CD8-positive, alpha-beta memory T cell (primary cell): ENCODE measurements around the gene BCKDHB. TPM values are rescaled to one million over a fixed set of nuclear protein-coding genes. Genes with fewer than 3 reads are reported as not detected.

ENCODE experiments used
- CTCF ChIA-PET: fragments of 350-600 bp; sonication (Branson Sonifier 250); formaldehyde crosslinking; loops from one replicate; lab custom pipeline; 2021; ENCODE audit warnings: antibody characterized with exemption; lab: Charles Lee
- POLR2A ChIA-PET: fragments of 350-600 bp; sonication (Branson Sonifier 250); formaldehyde crosslinking; loops from one replicate; lab custom pipeline; 2021; ENCODE audit warnings: antibody characterized with exemption; lab: Charles Lee
- DNase-seq, 5 donors: peaks; one replicate each; pipeline versions ENCODE4 v3.0.0 to v3.0.0-alpha.2; 2020 to 2022; ENCODE audit warnings: mixed read lengths in 1 of 5
- H3K27ac ChIP-seq: one replicate; pipeline ENCODE4 v1.7.0; 2013; ENCODE audit warnings: low read depth, mild to moderate bottlenecking, low read length, moderate library complexity
- H3K27me3 ChIP-seq: 2 replicates; pipeline ENCODE4 v1.7.0; 2013; ENCODE audit warnings: low read length, mild to moderate bottlenecking; ENCODE audit not compliant: insufficient read depth, poor library complexity, severe bottlenecking
- H3K36me3 ChIP-seq: 2 replicates; pipeline ENCODE4 v1.7.0; 2013; ENCODE audit warnings: mild to moderate bottlenecking, low read length, moderate library complexity; ENCODE audit not compliant: insufficient read depth
- H3K4me1 ChIP-seq: 2 replicates; pipeline ENCODE4 v1.7.0; 2013; ENCODE audit warnings: mild to moderate bottlenecking, low read length, moderate library complexity; ENCODE audit not compliant: insufficient read depth
- H3K4me3 ChIP-seq: 2 replicates; pipeline ENCODE4 v1.7.0; 2013; ENCODE audit warnings: mild to moderate bottlenecking, low read length
- H3K9me3 ChIP-seq: 2 replicates; pipeline ENCODE4 v1.7.0; 2013; ENCODE audit warnings: mild to moderate bottlenecking, low read length
- H3K27ac Mint-ChIP-seq, 8 donors: one replicate each; pipeline ENCODE4 v1.8.0; 2020 to 2021; ENCODE audit warnings: mixed read lengths in 8 of 8, mild to moderate bottlenecking in 6 of 8, inconsistent platforms in 3 of 8, moderate library complexity in 3 of 8
- H3K27me3 Mint-ChIP-seq, 2 donors: one replicate each; pipeline ENCODE4 v1.8.0; 2020 to 2021; ENCODE audit warnings: mixed read lengths in 2 of 2, mild to moderate bottlenecking in 1 of 2, moderate library complexity in 1 of 2
- H3K36me3 Mint-ChIP-seq, 3 donors: one replicate each; pipeline ENCODE4 v1.8.0; 2020 to 2021; ENCODE audit warnings: mixed read lengths in 3 of 3, inconsistent platforms in 1 of 3, mild to moderate bottlenecking in 1 of 3
- H3K4me1 Mint-ChIP-seq, 3 donors: one replicate each; pipeline ENCODE4 v1.8.0; 2020 to 2021; ENCODE audit warnings: mixed read lengths in 3 of 3, inconsistent platforms in 1 of 3, mild to moderate bottlenecking in 1 of 3
- H3K4me3 Mint-ChIP-seq, 7 donors: one replicate each; pipeline ENCODE4 v1.8.0; 2020 to 2021; ENCODE audit warnings: mixed read lengths in 7 of 7, mild to moderate bottlenecking in 6 of 7, moderate library complexity in 4 of 7, inconsistent platforms in 2 of 7
- H3K9me3 Mint-ChIP-seq, 5 donors: one replicate each; pipeline ENCODE4 v1.8.0; 2020 to 2022; ENCODE audit warnings: mixed read lengths in 5 of 5, mild to moderate bottlenecking in 3 of 5, moderate library complexity in 2 of 5, inconsistent platforms in 1 of 5
- polyA plus RNA-seq: library from polyadenylated mRNA; unstranded; fragments of 300-500 nt; fragmentation: Illumina TruSeq; gene quantifications from one replicate; pipeline ENCODE4 v1.2.3, GENCODE V29; 2021
- total RNA-seq, 2 experiments: library from RNA; stranded (reverse); gene quantifications; one replicate each; pipeline ENCODE4 v1.2.3, GENCODE V29; 2021

The BCKDHB gene
- total and polyA plus RNA-seq, 3 experiments from 2014 or later, result 14.4 to 19.8 (median 15.0) TPM

GRCh38 chr6:80134065-80134464 is 27.6 kb downstream of the BCKDHB start:
- H3K27me3 Mint-ChIP-seq, result no peaks in the 10 kb centered on the region
- no peak overlapping the region for H3K4me3 Mint-ChIP-seq
- H3K36me3 ChIP-seq, result no peaks in the 10 kb centered on the region
- no peaks in the 10 kb centered on the region for H3K27me3 ChIP-seq
- H3K36me3 Mint-ChIP-seq, result peaks cover 9 to 50% (median 12%) of the 10 kb centered on the region in 3 donors
- H3K9me3 ChIP-seq, result no peaks in the 10 kb centered on the region
- DNase-seq, result no peak
- ChIA-PET CTCF (no interaction called here), POLR2A (no interaction called here)
- H3K27ac ChIP-seq, result no peak overlapping the region
- no peaks in the 10 kb centered on the region for H3K4me1 Mint-ChIP-seq
- H3K9me3 Mint-ChIP-seq, result peaks cover 0 to 2% (median 1%) of the 10 kb centered on the region in 5 donors
- H3K27ac Mint-ChIP-seq, result peak overlapping the region in 1 of 8 donors; percentile 4
- H3K4me3 ChIP-seq, result no peak overlapping the region
- H3K4me1 ChIP-seq, result no peaks in the 10 kb centered on the region

- Mint-ChIP-seq H3K9me3 (peaks cover 0 to 2% (median 1%) of the 10 kb centered on the region in 5 donors), H3K4me1 (no peaks in the 10 kb centered on the region), H3K27ac (no peak overlapping the region), H3K27me3 (no peaks in the 10 kb centered on the region), H3K36me3 (peaks cover 6 to 21% (median 10%) of the 10 kb centered on the region in 3 donors), H3K4me3 (no peak overlapping the region)
- Histone ChIP-seq H3K36me3 (no peaks in the 10 kb centered on the region), H3K27me3 (no peaks in the 10 kb centered on the region), H3K27ac (no peak overlapping the region), H3K4me3 (no peak overlapping the region), H3K9me3 (no peaks in the 10 kb centered on the region), H3K4me1 (no peaks in the 10 kb centered on the region)
- POLR2A ChIA-PET, result no interaction called here
- CTCF ChIA-PET, result no interaction called here
- DNase-seq, result no peak
These were observed 36.1 kb downstream of the BCKDHB start for GRCh38 chr6:80142586-80142985.

- Histone ChIP-seq H3K27ac (no peak overlapping the region), H3K4me3 (no peak overlapping the region), H3K27me3 (no peaks in the 10 kb centered on the region), H3K36me3 (no peaks in the 10 kb centered on the region), H3K4me1 (no peaks in the 10 kb centered on the region), H3K9me3 (no peaks in the 10 kb centered on the region)
- H3K27me3 Mint-ChIP-seq, result no peaks in the 10 kb centered on the region
- H3K4me3 Mint-ChIP-seq, result no peak overlapping the region
- POLR2A ChIA-PET, result no interaction called here
- no peaks in the 10 kb centered on the region for H3K4me1 Mint-ChIP-seq
- CTCF ChIA-PET, result no interaction called here
- H3K9me3 Mint-ChIP-seq, result peaks cover 0 to 2% (median 0%) of the 10 kb centered on the region in 5 donors
- DNase-seq, result no peak
- peaks cover 9 to 26% (median 12%) of the 10 kb centered on the region in 3 donors for H3K36me3 Mint-ChIP-seq
- H3K27ac Mint-ChIP-seq, result no peak overlapping the region
These were observed 37.0 kb downstream of the BCKDHB start for GRCh38 chr6:80143419-80143937.

- H3K4me3 Mint-ChIP-seq, result no peak overlapping the region
- Histone ChIP-seq H3K4me1 (no peaks in the 10 kb centered on the region), H3K9me3 (no peaks in the 10 kb centered on the region), H3K4me3 (no peak overlapping the region), H3K27ac (no peak overlapping the region), H3K27me3 (no peaks in the 10 kb centered on the region), H3K36me3 (no peaks in the 10 kb centered on the region)
- H3K9me3 Mint-ChIP-seq, result peaks cover 0 to 3% (median 0%) of the 10 kb centered on the region in 5 donors
- H3K27ac Mint-ChIP-seq, result peak overlapping the region in 1 of 8 donors; percentile 65
- H3K4me1 Mint-ChIP-seq, result no peaks in the 10 kb centered on the region
- ChIA-PET POLR2A (no interaction called here), CTCF (no interaction called here)
- H3K36me3 Mint-ChIP-seq, result peaks cover 9 to 28% (median 15%) of the 10 kb centered on the region in 3 donors
- no peak for DNase-seq
- H3K27me3 Mint-ChIP-seq, result no peaks in the 10 kb centered on the region
These were observed 38.4 kb downstream of the BCKDHB start for GRCh38 chr6:80144753-80145315.

GRCh38 chr6:80145509-80145908 is 39.0 kb downstream of the BCKDHB start:
- Mint-ChIP-seq H3K27ac (no peak overlapping the region), H3K9me3 (peaks cover 0 to 4% (median 2%) of the 10 kb centered on the region in 5 donors), H3K4me3 (no peak overlapping the region), H3K27me3 (no peaks in the 10 kb centered on the region), H3K36me3 (peaks cover 11 to 32% (median 15%) of the 10 kb centered on the region in 3 donors), H3K4me1 (no peaks in the 10 kb centered on the region)
- Histone ChIP-seq H3K4me1 (no peaks in the 10 kb centered on the region), H3K27ac (no peak overlapping the region), H3K27me3 (no peaks in the 10 kb centered on the region), H3K4me3 (no peak overlapping the region), H3K36me3 (no peaks in the 10 kb centered on the region), H3K9me3 (no peaks in the 10 kb centered on the region)
- no peak for DNase-seq
- ChIA-PET POLR2A (no interaction called here), CTCF (no interaction called here)

GRCh38 chr6:80145921-80146320 is 39.5 kb downstream of the BCKDHB start:
- Histone ChIP-seq H3K36me3 (no peaks in the 10 kb centered on the region), H3K27me3 (no peaks in the 10 kb centered on the region), H3K4me3 (no peak overlapping the region), H3K9me3 (no peaks in the 10 kb centered on the region), H3K27ac (no peak overlapping the region), H3K4me1 (no peaks in the 10 kb centered on the region)
- Mint-ChIP-seq H3K4me1 (no peaks in the 10 kb centered on the region), H3K36me3 (peaks cover 11 to 32% (median 15%) of the 10 kb centered on the region in 3 donors), H3K27me3 (no peaks in the 10 kb centered on the region), H3K9me3 (peaks cover 0 to 4% (median 2%) of the 10 kb centered on the region in 5 donors), H3K27ac (peak overlapping the region in 2 of 8 donors; percentile 17 to 52), H3K4me3 (no peak overlapping the region)
- DNase-seq, result no peak
- CTCF ChIA-PET, result no interaction called here
- POLR2A ChIA-PET, result no interaction called here

- ChIA-PET POLR2A (no interaction called here), CTCF (no interaction called here)
- Histone ChIP-seq H3K36me3 (no peaks in the 10 kb centered on the region), H3K4me3 (no peak overlapping the region), H3K27ac (no peak overlapping the region), H3K4me1 (no peaks in the 10 kb centered on the region), H3K9me3 (no peaks in the 10 kb centered on the region), H3K27me3 (no peaks in the 10 kb centered on the region)
- Mint-ChIP-seq H3K4me3 (no peak overlapping the region), H3K27ac (no peak overlapping the region), H3K9me3 (peaks cover 0 to 4% (median 2%) of the 10 kb centered on the region in 5 donors), H3K27me3 (no peaks in the 10 kb centered on the region), H3K4me1 (no peaks in the 10 kb centered on the region), H3K36me3 (peaks cover 14 to 29% (median 15%) of the 10 kb centered on the region in 3 donors)
- DNase-seq, result no peak
These were observed 41.7 kb downstream of the BCKDHB start for GRCh38 chr6:80148220-80148619.

GRCh38 chr6:80151635-80152034 is 45.2 kb downstream of the BCKDHB start:
- no peaks in the 10 kb centered on the region for H3K36me3 ChIP-seq
- H3K9me3 Mint-ChIP-seq, result peaks cover 0 to 4% (median 2%) of the 10 kb centered on the region in 5 donors

More at GRCh38 chr6:80151635-80152034, 45.2 kb downstream of the BCKDHB start:
- Mint-ChIP-seq H3K27me3 (no peaks in the 10 kb centered on the region), H3K4me3 (no peak overlapping the region), H3K27ac (peak overlapping the region in 1 of 8 donors; percentile 3), H3K36me3 (peaks cover 7 to 24% (median 12%) of the 10 kb centered on the region in 3 donors), H3K4me1 (peaks cover 0 to 5% (median 0%) of the 10 kb centered on the region in 3 donors)
- DNase-seq, result no peak
- Histone ChIP-seq H3K4me1 (no peaks in the 10 kb centered on the region), H3K4me3 (no peak overlapping the region), H3K27me3 (no peaks in the 10 kb centered on the region), H3K9me3 (no peaks in the 10 kb centered on the region), H3K27ac (no peak overlapping the region)
- ChIA-PET CTCF (interaction anchor here (2.4 kb wide), 1 partner anchor 11 kb away, joined by 7 read pairs; no protein-coding TSS in a partner anchor), POLR2A (no interaction called here)
